Endothelial cell of umbilical vein (primary cell): ENCODE measurements around the gene MTM1. TPM values are rescaled to one million over a fixed set of nuclear protein-coding genes. Genes with fewer than 3 reads are reported as not detected.

Experiments
- BruUV-seq: library from RNA; stranded (reverse); fragments of 400-500 nt; replicated peaks from 2 replicates; lab custom pipeline; 2021; lab: Mats Ljungman, UMichigan
- CTCF ChIA-PET: fragments of 300-600, 350-600 bp; sonication (Branson Sonifier 250); formaldehyde crosslinking; loops from one replicate; lab custom pipeline; 2021; ENCODE audit warnings: antibody characterized with exemption, inconsistent platforms; lab: Charles Lee
- POLR2A ChIA-PET: fragments of 300-600, 350-600 bp; sonication (Branson Sonifier 250); formaldehyde crosslinking; loops from one replicate; lab custom pipeline; 2021; ENCODE audit warnings: antibody characterized with exemption, inconsistent platforms; lab: Charles Lee
- DNase-seq: peaks from one replicate; pipeline ENCODE4 v3.0.0-alpha.2; 2011; ENCODE audit warnings: low read depth, low spot score
- FAIRE-seq: peaks from 2 replicates; lab custom pipeline; 2011; peaks lifted over from hg19 to GRCh38; lab: Jason Lieb, UNC
- H2AFZ ChIP-seq: 2 replicates; pipeline ENCODE4 v1.6.0; 2012; ENCODE audit warnings: low read depth, low read length, control low read depth, inconsistent platforms
- H3K27ac ChIP-seq: 2 replicates; pipeline ENCODE4 v1.5.1; 2011; ENCODE audit warnings: low read depth, mild to moderate bottlenecking, control low read depth, low read length, moderate library complexity; ENCODE audit not compliant: insufficient read depth
- H3K27me3 ChIP-seq, 2 experiments: 2 replicates each; pipeline versions ENCODE4 v1.6.0 to v1.6.1; 2011; ENCODE audit warnings: low read length in 2 of 2, mixed read lengths in 1 of 2; ENCODE audit not compliant: control insufficient read depth in 2 of 2, insufficient read depth in 2 of 2
- H3K36me3 ChIP-seq, 2 experiments: 2 replicates in 1 of 2; 3 replicates in 1 of 2; pipeline ENCODE4 v1.5.1; 2011; ENCODE audit warnings: low read length in 2 of 2, mild to moderate bottlenecking in 1 of 2, moderate library complexity in 1 of 2; ENCODE audit not compliant: control insufficient read depth in 2 of 2, insufficient read depth in 2 of 2; ENCODE audit errors: extremely low read depth in 1 of 2
- H3K4me1 ChIP-seq: 3 replicates; pipeline ENCODE4 v1.5.1; 2011; ENCODE audit warnings: mild to moderate bottlenecking, low read length; ENCODE audit not compliant: control insufficient read depth, insufficient read depth; ENCODE audit errors: extremely low read depth
- H3K4me2 ChIP-seq: 2 replicates; pipeline ENCODE4 v1.6.1; 2011; ENCODE audit warnings: low read length, control low read depth, mixed read lengths; ENCODE audit not compliant: insufficient read depth
- H3K4me3 ChIP-seq, 3 experiments: fragments of 200-600 bp in 1 of 3; sonication (generic), shearing (Covaris generic) in 1 of 3; replicated peaks in 1 of 3; 2 replicates each; pipeline ENCODE4 v1.5.1; 2011 to 2016; ENCODE audit warnings: control low read depth in 3 of 3, low read length in 3 of 3, mild to moderate bottlenecking in 2 of 3, inconsistent platforms in 1 of 3, low read depth in 1 of 3, moderate library complexity in 1 of 3; ENCODE audit not compliant: insufficient read depth in 1 of 3
- H3K79me2 ChIP-seq: 2 replicates; pipeline ENCODE4 v1.6.0; 2012; ENCODE audit warnings: low read length, inconsistent platforms; ENCODE audit not compliant: control insufficient read depth, insufficient read depth
- H3K9ac ChIP-seq: replicated peaks from 2 replicates; pipeline ENCODE3; 2011; ENCODE audit warnings: low read length, control low read depth; ENCODE audit not compliant: insufficient read depth; ENCODE audit errors: extremely low read depth
- H3K9me1 ChIP-seq: replicated peaks from 3 replicates; pipeline ENCODE4 v1.6.0; 2011; ENCODE audit warnings: mild to moderate bottlenecking, low read length; ENCODE audit not compliant: control insufficient read depth, insufficient read depth; ENCODE audit errors: extremely low read depth
- H3K9me3 ChIP-seq: replicated peaks from 2 replicates; pipeline ENCODE4 v1.5.1; 2012; ENCODE audit warnings: low read length, inconsistent platforms; ENCODE audit not compliant: control insufficient read depth, insufficient read depth
- H4K20me1 ChIP-seq: replicated peaks from 2 replicates; pipeline ENCODE3; 2011; ENCODE audit warnings: mild to moderate bottlenecking, low read length; ENCODE audit not compliant: control insufficient read depth, insufficient read depth; ENCODE audit errors: extremely low read depth
- EZH2 ChIP-seq: IDR thresholded peaks from 2 replicates; pipeline ENCODE4 v1.6.1; 2012; ENCODE audit warnings: borderline replicate concordance, low read depth, mild to moderate bottlenecking, moderate library complexity, low read length, inconsistent platforms; ENCODE audit not compliant: severe bottlenecking
- FOS ChIP-seq: IDR thresholded peaks from 2 replicates; pipeline ENCODE4 v1.6.1; 2011; ENCODE audit warnings: mild to moderate bottlenecking, low read length, moderate library complexity, borderline replicate concordance; ENCODE audit not compliant: insufficient read depth
- GATA2 ChIP-seq: IDR thresholded peaks from 2 replicates; pipeline ENCODE4 v1.7.0; 2011; ENCODE audit warnings: low read depth, mild to moderate bottlenecking, moderate library complexity, mixed read lengths, low read length; ENCODE audit not compliant: insufficient read length, insufficient read depth
- JUN ChIP-seq: IDR thresholded peaks from 2 replicates; pipeline ENCODE4 v1.6.1; 2011; ENCODE audit warnings: borderline replicate concordance, low read depth; ENCODE audit not compliant: insufficient read length, insufficient read depth
- MYC ChIP-seq: IDR thresholded peaks from one replicate; pipeline ENCODE4 v1.6.1; 2011; ENCODE audit warnings: mild to moderate bottlenecking, low read depth, low read length
- POLR2A ChIP-seq: IDR thresholded peaks from 2 replicates; pipeline ENCODE4 v1.6.1; 2012; ENCODE audit warnings: low read depth, mild to moderate bottlenecking, control low read depth, low read length
- POLR2AphosphoS5 ChIP-seq: IDR thresholded peaks from 2 replicates; pipeline ENCODE4 v1.6.1; 2012; ENCODE audit warnings: low read depth, mild to moderate bottlenecking, control low read depth, low read length, moderate library complexity; ENCODE audit not compliant: insufficient read depth
- dilution Hi-C: fragments of 300-500 bp; cut with MboI; formaldehyde crosslinking; loops from one replicate; pipeline ENCODE4 v1.15.0; 2019; ENCODE audit warnings: low sequenced_read_pairs; ENCODE audit not compliant: extremely low pct_ligation_motif_present
- intact Hi-C: fragments of 100-400 bp; cut with micrococcal nuclease; formaldehyde crosslinking; loops from one replicate; pipeline ENCODE4 v1.10.0; 2022
- polyA plus RNA-seq, 4 experiments: library from polyadenylated mRNA; depleted of rRNA in 3 of 4; stranded (reverse) in 3 of 4; unstranded in 1 of 4; fragments of >200 nt; gene quantifications; 2 replicates each; pipeline versions ENCODE4 v1.2.1 to v1.2.3, GENCODE V29; 2011 to 2012; ENCODE audit warnings: missing spikeins in 1 of 4
- total RNA-seq: library from RNA; stranded (reverse); gene quantifications from 2 replicates; pipeline ENCODE4 v1.2.3, GENCODE V29; 2021
- TF ChIP-seq, protein P1 (sequence below): IDR thresholded peaks from 2 replicates; pipeline ENCODE4 v1.6.1; 2011; ENCODE audit not compliant: insufficient read depth, insufficient read length
- TF ChIP-seq, protein P2 (sequence below), 2 donors: IDR thresholded peaks; 1 replicate in 1 of 2; 2 replicates in 1 of 2; pipeline ENCODE4 v1.5.1; 2011; ENCODE audit warnings: low read length in 2 of 2, mild to moderate bottlenecking in 2 of 2, moderate library complexity in 2 of 2, control low read depth in 1 of 2, inconsistent platforms in 1 of 2, low read depth in 1 of 2; ENCODE audit not compliant: insufficient read depth in 1 of 2; ENCODE audit errors: extremely low read depth in 1 of 2

MTM1 gene
- total and polyA plus RNA-seq, 2 donors (not counting 3 experiments of a cell fraction or from before 2014, with no cell fraction given), result 2.4 to 13.2 TPM

DNA sequence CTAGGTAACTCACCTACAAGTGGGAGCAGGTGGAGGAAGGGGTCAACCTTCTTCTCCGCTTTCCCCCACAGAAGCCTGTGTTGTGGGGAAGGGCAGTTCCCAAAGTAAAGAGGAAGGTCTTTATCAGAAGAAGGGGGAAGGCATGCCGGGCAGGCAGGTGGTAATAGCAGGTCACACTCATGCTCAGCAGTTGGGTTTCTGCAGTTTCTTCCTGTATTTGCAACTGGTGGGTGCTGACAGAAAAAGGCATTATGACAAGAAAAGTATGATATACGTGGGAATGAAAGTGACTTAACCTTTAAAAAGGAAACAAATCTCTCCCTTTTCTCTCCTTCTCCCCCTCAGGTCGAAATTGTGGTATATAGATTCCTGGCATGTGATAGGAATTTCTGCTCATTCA lies 128.4 kb downstream of the MTM1 start:
- FAIRE-seq, result no peak
- H3K27me3 ChIP-seq, result no peaks in the 10 kb centered on the region
- no peak overlapping the region for H2AFZ ChIP-seq
- no peak overlapping the region for H3K9ac ChIP-seq
- intact Hi-C loops, result no loop called here
- H3K36me3 ChIP-seq, result no peaks in the 10 kb centered on the region
- POLR2A ChIA-PET, result no interaction called here
- no TSS peak for BruUV-seq
- no peaks in the 10 kb centered on the region for H4K20me1 ChIP-seq
- TF ChIP-seq POLR2A, result no peak
- TF ChIP-seq FOS, result no peak
- H3K4me2 ChIP-seq, result no peak overlapping the region
- H3K9me1 ChIP-seq, result no peaks in the 10 kb centered on the region
- no peak overlapping the region for H3K4me3 ChIP-seq
- dilution Hi-C loops, result no loop called here
- no peak overlapping the region for H3K27ac ChIP-seq
- CTCF ChIA-PET, result interaction anchor here (1.1 kb wide), 1 partner anchor 13 kb away, joined by 3 read pairs; no protein-coding TSS in a partner anchor
- peaks cover 44% of the 10 kb centered on the region for H3K79me2 ChIP-seq
- no peaks in the 10 kb centered on the region for H3K9me3 ChIP-seq
- H3K4me1 ChIP-seq, result peaks cover 13% of the 10 kb centered on the region
- no peak for DNase-seq

DNA sequence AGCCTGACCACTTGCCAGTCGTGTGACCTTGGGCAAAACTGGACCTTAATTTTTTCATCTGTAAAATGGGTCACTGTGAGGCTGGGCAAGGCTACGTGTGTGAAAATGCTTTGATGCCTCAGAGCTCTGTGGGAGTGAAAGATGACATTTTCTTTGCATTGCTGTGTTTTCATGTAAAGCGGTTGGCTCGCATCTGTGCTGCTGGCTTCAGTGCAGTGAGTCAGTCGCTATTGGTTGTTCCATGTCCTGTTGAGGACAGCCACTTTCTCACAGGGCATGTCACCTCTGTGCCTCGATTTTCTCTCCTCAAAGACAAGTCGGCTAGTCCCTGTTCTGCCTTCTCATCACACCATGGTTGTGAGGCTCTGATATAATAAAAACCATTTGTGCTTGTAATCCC lies 129.2 kb downstream of the MTM1 start:
- Histone ChIP-seq H2AFZ (no peak overlapping the region), H3K9ac (no peak overlapping the region), H3K4me3 (no peak overlapping the region), H4K20me1 (no peaks in the 10 kb centered on the region), H3K4me2 (no peak overlapping the region), H3K4me1 (peaks cover 6% of the 10 kb centered on the region), H3K27ac (no peak overlapping the region), H3K36me3 (no peaks in the 10 kb centered on the region), H3K79me2 (peaks cover 42% of the 10 kb centered on the region), H3K9me1 (no peaks in the 10 kb centered on the region), H3K9me3 (no peaks in the 10 kb centered on the region), H3K27me3 (no peaks in the 10 kb centered on the region)
- intact Hi-C loops, result no loop called here
- FAIRE-seq (no peak), DNase-seq (no peak)
- dilution Hi-C loops, result no loop called here
- no TSS peak for BruUV-seq
- CTCF ChIA-PET, result interaction anchor here (3.3 kb wide), 1 partner anchor 18 kb away, joined by 10 read pairs; no protein-coding TSS in a partner anchor
- POLR2A ChIA-PET, result no interaction called here
- TF ChIP-seq POLR2AphosphoS5 (no peak), FOS (no peak), EZH2 (no peak), POLR2A (no peak), GATA2 (no peak), MYC (no peak), JUN (no peak)
- TF ChIP-seq, protein P1, sequence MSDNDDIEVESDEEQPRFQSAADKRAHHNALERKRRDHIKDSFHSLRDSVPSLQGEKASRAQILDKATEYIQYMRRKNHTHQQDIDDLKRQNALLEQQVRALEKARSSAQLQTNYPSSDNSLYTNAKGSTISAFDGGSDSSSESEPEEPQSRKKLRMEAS, result no peak
- TF ChIP-seq, protein P2, sequence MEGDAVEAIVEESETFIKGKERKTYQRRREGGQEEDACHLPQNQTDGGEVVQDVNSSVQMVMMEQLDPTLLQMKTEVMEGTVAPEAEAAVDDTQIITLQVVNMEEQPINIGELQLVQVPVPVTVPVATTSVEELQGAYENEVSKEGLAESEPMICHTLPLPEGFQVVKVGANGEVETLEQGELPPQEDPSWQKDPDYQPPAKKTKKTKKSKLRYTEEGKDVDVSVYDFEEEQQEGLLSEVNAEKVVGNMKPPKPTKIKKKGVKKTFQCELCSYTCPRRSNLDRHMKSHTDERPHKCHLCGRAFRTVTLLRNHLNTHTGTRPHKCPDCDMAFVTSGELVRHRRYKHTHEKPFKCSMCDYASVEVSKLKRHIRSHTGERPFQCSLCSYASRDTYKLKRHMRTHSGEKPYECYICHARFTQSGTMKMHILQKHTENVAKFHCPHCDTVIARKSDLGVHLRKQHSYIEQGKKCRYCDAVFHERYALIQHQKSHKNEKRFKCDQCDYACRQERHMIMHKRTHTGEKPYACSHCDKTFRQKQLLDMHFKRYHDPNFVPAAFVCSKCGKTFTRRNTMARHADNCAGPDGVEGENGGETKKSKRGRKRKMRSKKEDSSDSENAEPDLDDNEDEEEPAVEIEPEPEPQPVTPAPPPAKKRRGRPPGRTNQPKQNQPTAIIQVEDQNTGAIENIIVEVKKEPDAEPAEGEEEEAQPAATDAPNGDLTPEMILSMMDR (IDR thresholded peaks at IDR 0.05; ENCODE audit: extremely low read depth in 1 of 2, insufficient read depth in 1 of 2, low read depth in 1 of 2, low read length in 2 of 2), result no peak
